Measurements from ENCODE around the gene TMC6. TPM values are rescaled to one million over a fixed set of nuclear protein-coding genes. Genes with fewer than 3 reads are reported as not detected.
A peak's percentile ranks its signal among the peaks of the same experiment; 100 is the strongest.

TMC6 gene
- total and polyA plus RNA-seq, 7 donors = 5.3 to 145 (median 10.5) TPM

GRCh38 chr17:78137392-78138203, 9.0 kb upstream of the TMC6 start:
- peaks cover 0 to 13% (median 9%) of the 10 kb centered on the region in 4 donors for H3K4me1 ChIP-seq
- no peak for DNase-seq
- WGBS, 2 donors = 52 to 60% methylated on average over 26 of the region's 26 CpGs
- no peak for TF ChIP-seq POLR2AphosphoS5 (IDR thresholded peaks at IDR 0.05)
- H3K27me3 ChIP-seq = peaks cover 0 to 36% (median 23%) of the 10 kb centered on the region in 3 donors
- H3K4me3 ChIP-seq = no peak overlapping the region
- no peaks in the 10 kb centered on the region for H3K9me3 ChIP-seq
- no peaks in the 10 kb centered on the region for H3K36me3 ChIP-seq
- intact Hi-C loops (cut with DNase I) = no loop called here
- no peak overlapping the region for H3K27ac ChIP-seq

GRCh38 chr17:78135858-78136500, 7.4 kb upstream of the TMC6 start:
- intact Hi-C loops (cut with DNase I) = no loop called here

GRCh38 chr17:78134899-78135385, 6.4 kb upstream of the TMC6 start:
- Histone ChIP-seq H3K27ac (no peak overlapping the region), H3K9me3 (no peaks in the 10 kb centered on the region), H3K4me1 (peaks cover 0 to 20% (median 14%) of the 10 kb centered on the region in 4 donors), H3K4me3 (no peak overlapping the region), H3K36me3 (no peaks in the 10 kb centered on the region), H3K27me3 (peaks cover 16 to 42% (median 37%) of the 10 kb centered on the region in 3 donors)
- no peak for TF ChIP-seq POLR2AphosphoS5 (IDR thresholded peaks at IDR 0.05)
- no peak for TF ChIP-seq POLR2A (IDR thresholded peaks at IDR 0.05)
- no peak for TF ChIP-seq CTCF (IDR thresholded peaks at IDR 0.05)
- TF ChIP-seq EP300 (IDR thresholded peaks at IDR 0.05) = no peak
- DNase-seq = no peak
- 78 to 83% methylated on average over 9 of the region's 9 CpGs for WGBS, 2 donors
- intact Hi-C loops (cut with DNase I) = no loop called here

More at GRCh38 chr17:78135858-78136500, 7.4 kb upstream of the TMC6 start:
- Histone ChIP-seq H3K9me3 (no peaks in the 10 kb centered on the region), H3K36me3 (no peaks in the 10 kb centered on the region), H3K27me3 (peaks cover 15 to 39% (median 33%) of the 10 kb centered on the region in 3 donors), H3K4me3 (no peak overlapping the region), H3K4me1 (peaks cover 0 to 25% (median 22%) of the 10 kb centered on the region in 4 donors), H3K27ac (no peak overlapping the region)
- 94 to 96% methylated on average over 9 of the region's 9 CpGs for WGBS, 2 donors
- no peak for DNase-seq
- no peak for TF ChIP-seq EP300 (IDR thresholded peaks at IDR 0.05)
- no peak for TF ChIP-seq POLR2AphosphoS5 (IDR thresholded peaks at IDR 0.05)
- TF ChIP-seq CTCF (IDR thresholded peaks at IDR 0.05) = no peak

DNA sequence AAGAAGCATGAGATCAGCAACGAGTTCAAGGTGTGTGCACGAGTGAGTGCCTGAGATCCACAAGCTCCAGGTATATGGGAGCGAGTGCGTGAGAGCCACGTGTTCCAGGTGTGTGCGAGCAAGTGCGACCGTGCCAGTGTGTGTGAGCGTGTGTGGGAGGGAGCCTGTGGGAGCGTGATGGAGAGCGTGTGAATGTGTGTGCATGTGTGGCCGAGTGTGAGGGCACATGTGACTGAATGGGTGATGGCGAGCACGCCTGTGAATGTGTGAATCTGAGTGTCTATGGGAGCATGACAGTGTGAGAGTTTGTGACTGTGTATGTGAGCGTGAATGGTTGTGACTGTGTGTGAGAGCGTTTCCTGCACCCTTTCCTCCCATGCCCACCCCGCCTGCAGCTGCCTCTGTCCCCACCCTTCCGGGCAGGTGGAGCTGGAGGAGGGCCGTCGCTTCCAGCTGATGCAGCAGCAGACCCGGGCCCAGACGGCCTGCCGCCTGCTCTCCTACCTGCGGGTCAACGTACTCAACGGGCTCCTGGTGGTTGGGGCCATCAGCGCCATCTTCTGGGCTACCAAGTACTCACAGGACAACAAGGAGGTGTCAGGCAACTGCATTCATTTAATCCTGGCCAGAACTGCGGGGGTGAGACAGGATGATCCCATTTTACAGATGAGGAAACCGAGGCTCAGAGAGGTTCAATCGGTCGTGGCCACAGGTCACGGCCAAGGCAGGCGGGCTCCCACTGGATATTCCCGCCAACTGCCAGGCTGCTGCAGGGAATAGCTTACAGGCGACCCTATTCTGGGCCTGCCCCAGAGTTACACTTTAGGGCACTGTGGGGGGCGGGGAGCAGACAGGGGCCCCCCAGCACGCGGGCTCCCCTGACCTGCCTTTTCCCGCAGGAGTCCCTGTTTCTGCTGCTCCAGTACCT, 5.7 kb upstream of the TMC6 start:
- no peak overlapping the region for H3K4me3 ChIP-seq
- H3K9me3 ChIP-seq = no peaks in the 10 kb centered on the region
- H3K36me3 ChIP-seq = no peaks in the 10 kb centered on the region
- peaks cover 0 to 22% (median 18%) of the 10 kb centered on the region in 4 donors for H3K4me1 ChIP-seq
- no peak for DNase-seq
- intact Hi-C loops (cut with DNase I) = no loop called here
- no peak overlapping the region for H3K27ac ChIP-seq
- TF ChIP-seq CTCF (IDR thresholded peaks at IDR 0.05) (peak in 2 of 4 experiments; percentile 14 to 20), POLR2AphosphoS5 (IDR thresholded peaks at IDR 0.05) (no peak)
- H3K27me3 ChIP-seq = peaks cover 16 to 49% (median 44%) of the 10 kb centered on the region in 3 donors
- WGBS, 2 donors = 46 to 48% methylated on average over 39 of the region's 39 CpGs

All from sigmoid colon (tissue), 7 donors.